GM21529 (cell line): ENCODE measurements around the gene MYLK.

Experiments
- ATAC-seq: cut with Tn5 transposase; IDR thresholded peaks from one replicate; pipeline ENCODE4 v1.9.1; 2021; ENCODE audit not compliant: unreplicated experiment

The MYLK gene

GRCh38 chr3:123683505-123684154, 200.5 kb downstream of the MYLK start:
- no peak for ATAC-seq

- ATAC-seq: no peak
Observed at GRCh38 chr3:123682781-123683504, 201.2 kb downstream of the MYLK start.

- ATAC-seq: no peak
Observed at GRCh38 chr3:123682302-123682701, 201.8 kb downstream of the MYLK start.

- no peak for ATAC-seq
Observed at GRCh38 chr3:123679712-123680386, 204.3 kb downstream of the MYLK start.

- ATAC-seq: no peak
Observed at GRCh38 chr3:123678108-123678511, 206.0 kb downstream of the MYLK start.

GRCh38 chr3:123672429-123673146, 211.5 kb downstream of the MYLK start:
- no peak for ATAC-seq

- no peak for ATAC-seq
Observed at GRCh38 chr3:123670743-123671142, 213.4 kb downstream of the MYLK start.

- no peak for ATAC-seq
Observed at GRCh38 chr3:123668906-123669305, 215.2 kb downstream of the MYLK start.

GRCh38 chr3:123667784-123668183, 216.3 kb downstream of the MYLK start:
- no peak for ATAC-seq

GRCh38 chr3:123664753-123665152, 219.4 kb downstream of the MYLK start:
- ATAC-seq: no peak

- ATAC-seq: no peak
Observed at GRCh38 chr3:123663977-123664376, 220.2 kb downstream of the MYLK start.

GRCh38 chr3:123661973-123662372, 222.2 kb downstream of the MYLK start:
- ATAC-seq: no peak

GRCh38 chr3:123660900-123661299, 223.2 kb downstream of the MYLK start:
- ATAC-seq: no peak

GRCh38 chr3:123660141-123660675, 223.9 kb downstream of the MYLK start:
- no peak for ATAC-seq

GRCh38 chr3:123658852-123659206, 225.3 kb downstream of the MYLK start:
- ATAC-seq: no peak

GRCh38 chr3:123658118-123658851, 225.8 kb downstream of the MYLK start:
- no peak for ATAC-seq

- ATAC-seq: no peak
Observed at GRCh38 chr3:123657568-123657967, 226.6 kb downstream of the MYLK start.

- ATAC-seq: no peak
Observed at GRCh38 chr3:123657111-123657510, 227.0 kb downstream of the MYLK start.

GRCh38 chr3:123656691-123657090, 227.4 kb downstream of the MYLK start:
- ATAC-seq: no peak

- no peak for ATAC-seq
Observed at GRCh38 chr3:123656274-123656673, 227.9 kb downstream of the MYLK start.

- ATAC-seq: no peak
Observed at GRCh38 chr3:123655400-123655799, 228.7 kb downstream of the MYLK start.
